AG04449 (cell line): ENCODE data around the gene LRRC75B.

Source experiments
- CTCF ChIA-PET: fragments of 350-600 bp; formaldehyde crosslinking; extraction: SDS; loops from one replicate; lab custom pipeline; 2021; ENCODE audit warnings: antibody characterized with exemption; lab: Yijun Ruan, JAX
- POLR2A ChIA-PET: fragments of 400-600, 350-600 bp; formaldehyde crosslinking; extraction: SDS; loops from one replicate; lab custom pipeline; 2020; ENCODE audit warnings: antibody characterized with exemption, inconsistent platforms; lab: Yijun Ruan, JAX
- DNase-seq: peaks from one replicate; pipeline ENCODE4 v3.0.0-alpha.2; 2010; ENCODE audit warnings: low read depth, low spot score
- H3K4me3 ChIP-seq: 2 replicates; pipeline ENCODE4 v1.5.1; 2011; ENCODE audit warnings: low read depth, mild to moderate bottlenecking, control low read depth, low read length
- CTCF ChIP-seq: IDR thresholded peaks from one replicate; pipeline ENCODE4 v1.5.1; 2011; ENCODE audit warnings: mild to moderate bottlenecking, moderate library complexity, low read length, control low read depth, inconsistent platforms; ENCODE audit not compliant: insufficient read depth; ENCODE audit errors: missing control alignments

Gene LRRC75B

GRCh38 chr22:24592058-24592850, 619 bp downstream of the LRRC75B start:
- ChIA-PET POLR2A (interaction anchor here (0.6 kb wide), 1 partner anchor 361 kb away, joined by 3 read pairs; no protein-coding TSS in a partner anchor), CTCF (no interaction called here)
- DNase-seq = no peak
- no peak for TF ChIP-seq CTCF
- H3K4me3 ChIP-seq = peak overlapping the region; percentile 64

GRCh38 chr22:24591286-24591830, 1.5 kb downstream of the LRRC75B start:
- POLR2A ChIA-PET = no interaction called here
- no peak for TF ChIP-seq CTCF
- H3K4me3 ChIP-seq = no peak overlapping the region; the same call in 1 of the 2 replicates
- CTCF ChIA-PET = no interaction called here
- DNase-seq = no peak

- ChIA-PET CTCF (no interaction called here), POLR2A (no interaction called here)
- TF ChIP-seq CTCF = no peak
- H3K4me3 ChIP-seq = no peak overlapping the region
- DNase-seq = no peak
These were observed 2.2 kb downstream of the LRRC75B start for GRCh38 chr22:24590596-24591173.

GRCh38 chr22:24589518-24590030, 3.3 kb downstream of the LRRC75B start:
- no peak for DNase-seq
- TF ChIP-seq CTCF = no peak
- H3K4me3 ChIP-seq = no peak overlapping the region
- CTCF ChIA-PET = no interaction called here
- POLR2A ChIA-PET = no interaction called here

- no peak for TF ChIP-seq CTCF
- ChIA-PET POLR2A (no interaction called here), CTCF (no interaction called here)
- no peak for DNase-seq
- no peak overlapping the region for H3K4me3 ChIP-seq
These were observed 4.0 kb downstream of the LRRC75B start for GRCh38 chr22:24588757-24589481.
